A549 (cell line): ENCODE results near the gene ANAPC15.

Source experiments
- CEBPB ChIP-seq, 2 experiments: fragments of >200 bp in 1 of 2; sonication (Bioruptor Twin) in 1 of 2; formaldehyde crosslinking in 1 of 2; IDR thresholded peaks; 2 replicates each; pipeline ENCODE4 v1.6.1; 2012 to 2016
- CTCF ChIP-seq: fragments of >200 bp; sonication (Bioruptor Twin); formaldehyde crosslinking; IDR thresholded peaks from 3 replicates; pipeline ENCODE4 v1.5.1; 2016
- KDM1A ChIP-seq: fragments of 200-600 bp; sonication (generic); IDR thresholded peaks from 2 replicates; pipeline ENCODE4 v1.6.1; 2016; ENCODE audit warnings: low read depth, mild to moderate bottlenecking
- MAX ChIP-seq: IDR thresholded peaks from 2 replicates; pipeline ENCODE4 v1.6.1; 2012
- RAD21 ChIP-seq, 2 experiments: fragments of >200 bp in 1 of 2; sonication (Bioruptor Twin) in 1 of 2; formaldehyde crosslinking in 1 of 2; IDR thresholded peaks in 1 of 2; conservative IDR thresholded peaks in 1 of 2; 2 replicates in 1 of 2; 3 replicates in 1 of 2; pipeline ENCODE4 v1.6.1; 2012 to 2018; ENCODE audit warnings: inconsistent platforms in 1 of 2
- RCOR1 ChIP-seq: fragments of 150-350 bp; IDR thresholded peaks from 2 replicates; pipeline ENCODE4 v1.6.1; 2014; ENCODE audit warnings: antibody characterized with exemption, low read length, low read depth
- USF2 ChIP-seq: fragments of 450-650 bp; IDR thresholded peaks from 2 replicates; pipeline ENCODE4 v1.6.1; 2014; ENCODE audit warnings: antibody characterized with exemption
- TF ChIP-seq, protein P1 (sequence below): IDR thresholded peaks from 2 replicates; pipeline ENCODE4 v1.6.1; 2012

- TF ChIP-seq RAD21 (conservative IDR thresholded peaks at IDR 0.05 in 1 of 2, IDR thresholded peaks at IDR 0.05 in 1 of 2), result no peak
- no peak for TF ChIP-seq CTCF
- TF ChIP-seq KDM1A, result no peak
- no peak for TF ChIP-seq MAX
- TF ChIP-seq RCOR1, result no peak
- TF ChIP-seq, protein P1, sequence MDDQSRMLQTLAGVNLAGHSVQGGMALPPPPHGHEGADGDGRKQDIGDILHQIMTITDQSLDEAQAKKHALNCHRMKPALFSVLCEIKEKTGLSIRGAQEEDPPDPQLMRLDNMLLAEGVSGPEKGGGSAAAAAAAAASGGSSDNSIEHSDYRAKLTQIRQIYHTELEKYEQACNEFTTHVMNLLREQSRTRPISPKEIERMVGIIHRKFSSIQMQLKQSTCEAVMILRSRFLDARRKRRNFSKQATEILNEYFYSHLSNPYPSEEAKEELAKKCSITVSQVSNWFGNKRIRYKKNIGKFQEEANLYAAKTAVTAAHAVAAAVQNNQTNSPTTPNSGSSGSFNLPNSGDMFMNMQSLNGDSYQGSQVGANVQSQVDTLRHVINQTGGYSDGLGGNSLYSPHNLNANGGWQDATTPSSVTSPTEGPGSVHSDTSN, result no peak
- TF ChIP-seq CEBPB (IDR thresholded peaks at IDR 0.05), result no peak
- no peak for TF ChIP-seq USF2
These were observed 42.0 kb downstream of the ANAPC15 start for GRCh38 chr11:72070491-72070890.
